IPS-11a (cell line): ENCODE measurements around the gene KCNT1.
"Not testable (repeated sequence)": the region's sequence is repeated elsewhere in the genome, so short reads cannot be mapped to it uniquely, and the experiment has no call there.

ENCODE experiments used
- H3K4me3 ChIP-seq: one replicate; pipeline ENCODE4 v1.5.1; 2013; ENCODE audit warnings: low read depth, low read length, control low read depth

The KCNT1 gene

GRCh38 chr9:135672786-135673185 is 29.2 kb upstream of the KCNT1 start:
- H3K4me3 ChIP-seq, result not testable (repeated sequence)

GRCh38 chr9:135673941-135674340 is 28.0 kb upstream of the KCNT1 start:
- H3K4me3 ChIP-seq, result no peak overlapping the region

GRCh38 chr9:135674977-135675376 is 27.0 kb upstream of the KCNT1 start:
- H3K4me3 ChIP-seq, result no peak overlapping the region

- H3K4me3 ChIP-seq, result no peak overlapping the region
Measured at GRCh38 chr9:135676891-135677290, 25.1 kb upstream of the KCNT1 start.

GRCh38 chr9:135677641-135678168 is 24.3 kb upstream of the KCNT1 start:
- no peak overlapping the region for H3K4me3 ChIP-seq

- no peak overlapping the region for H3K4me3 ChIP-seq
Measured at GRCh38 chr9:135678236-135679017, 23.6 kb upstream of the KCNT1 start.

- no peak overlapping the region for H3K4me3 ChIP-seq
Measured at GRCh38 chr9:135680056-135680455, 21.9 kb upstream of the KCNT1 start.

- H3K4me3 ChIP-seq, result no peak overlapping the region
Measured at GRCh38 chr9:135681161-135681560, 20.8 kb upstream of the KCNT1 start.

GRCh38 chr9:135683401-135684034 is 18.5 kb upstream of the KCNT1 start:
- H3K4me3 ChIP-seq, result no peak overlapping the region

GRCh38 chr9:135684691-135685090 is 17.3 kb upstream of the KCNT1 start:
- no peak overlapping the region for H3K4me3 ChIP-seq

GRCh38 chr9:135687216-135687615 is 14.8 kb upstream of the KCNT1 start:
- no peak overlapping the region for H3K4me3 ChIP-seq

- H3K4me3 ChIP-seq, result no peak overlapping the region
Measured at GRCh38 chr9:135689011-135689410, 13.0 kb upstream of the KCNT1 start.

- no peak overlapping the region for H3K4me3 ChIP-seq
Measured at GRCh38 chr9:135690836-135691570, 11.0 kb upstream of the KCNT1 start.

GRCh38 chr9:135692410-135692809 is 9.6 kb upstream of the KCNT1 start:
- H3K4me3 ChIP-seq, result no peak overlapping the region

- no peak overlapping the region for H3K4me3 ChIP-seq
Measured at GRCh38 chr9:135693265-135693664, 8.7 kb upstream of the KCNT1 start.

GRCh38 chr9:135693771-135694170 is 8.2 kb upstream of the KCNT1 start:
- no peak overlapping the region for H3K4me3 ChIP-seq

- H3K4me3 ChIP-seq, result no peak overlapping the region
Measured at GRCh38 chr9:135694414-135694813, 7.6 kb upstream of the KCNT1 start.

- H3K4me3 ChIP-seq, result no peak overlapping the region
Measured at GRCh38 chr9:135695036-135695435, 6.9 kb upstream of the KCNT1 start.

- H3K4me3 ChIP-seq, result no peak overlapping the region
Measured at GRCh38 chr9:135695642-135696041, 6.3 kb upstream of the KCNT1 start.

- H3K4me3 ChIP-seq, result no peak overlapping the region
Measured at GRCh38 chr9:135696446-135696845, 5.5 kb upstream of the KCNT1 start.

GRCh38 chr9:135697226-135697625 is 4.8 kb upstream of the KCNT1 start:
- H3K4me3 ChIP-seq, result no peak overlapping the region

- no peak overlapping the region for H3K4me3 ChIP-seq
Measured at GRCh38 chr9:135698236-135698635, 3.7 kb upstream of the KCNT1 start.
